NB4 (cell line): Measurements from ENCODE around the gene CCT5.

ENCODE experiments used
- DNase-seq: peaks from one replicate; pipeline ENCODE4 v3.0.0; 2010; ENCODE audit warnings: low read depth
- H3K4me3 ChIP-seq: one replicate; pipeline ENCODE4 v1.5.1; 2011; ENCODE audit warnings: mild to moderate bottlenecking, low read depth, low read length, moderate library complexity
- MYC ChIP-seq: IDR thresholded peaks from 2 replicates; pipeline ENCODE4 v1.6.1; 2011; ENCODE audit warnings: low read depth, low read length
- POLR2A ChIP-seq: IDR thresholded peaks from 2 replicates; pipeline ENCODE4 v1.6.1; 2011; ENCODE audit warnings: mild to moderate bottlenecking; ENCODE audit not compliant: insufficient read length; ENCODE audit errors: extremely low read depth
- TF ChIP-seq, protein P1 (sequence below): IDR thresholded peaks from one replicate; pipeline ENCODE4 v1.5.1; 2012; ENCODE audit warnings: low read depth, low read length
- TF ChIP-seq, protein P2 (sequence below): IDR thresholded peaks from 2 replicates; pipeline ENCODE4 v1.6.1; 2011; ENCODE audit warnings: low read depth, low read length

The CCT5 gene

GRCh38 chr5:10289353-10289752 lies 39.3 kb downstream of the CCT5 start:
- TF ChIP-seq, protein P1, sequence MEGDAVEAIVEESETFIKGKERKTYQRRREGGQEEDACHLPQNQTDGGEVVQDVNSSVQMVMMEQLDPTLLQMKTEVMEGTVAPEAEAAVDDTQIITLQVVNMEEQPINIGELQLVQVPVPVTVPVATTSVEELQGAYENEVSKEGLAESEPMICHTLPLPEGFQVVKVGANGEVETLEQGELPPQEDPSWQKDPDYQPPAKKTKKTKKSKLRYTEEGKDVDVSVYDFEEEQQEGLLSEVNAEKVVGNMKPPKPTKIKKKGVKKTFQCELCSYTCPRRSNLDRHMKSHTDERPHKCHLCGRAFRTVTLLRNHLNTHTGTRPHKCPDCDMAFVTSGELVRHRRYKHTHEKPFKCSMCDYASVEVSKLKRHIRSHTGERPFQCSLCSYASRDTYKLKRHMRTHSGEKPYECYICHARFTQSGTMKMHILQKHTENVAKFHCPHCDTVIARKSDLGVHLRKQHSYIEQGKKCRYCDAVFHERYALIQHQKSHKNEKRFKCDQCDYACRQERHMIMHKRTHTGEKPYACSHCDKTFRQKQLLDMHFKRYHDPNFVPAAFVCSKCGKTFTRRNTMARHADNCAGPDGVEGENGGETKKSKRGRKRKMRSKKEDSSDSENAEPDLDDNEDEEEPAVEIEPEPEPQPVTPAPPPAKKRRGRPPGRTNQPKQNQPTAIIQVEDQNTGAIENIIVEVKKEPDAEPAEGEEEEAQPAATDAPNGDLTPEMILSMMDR: no peak
- TF ChIP-seq POLR2A (no peak), MYC (no peak)
- TF ChIP-seq, protein P2, sequence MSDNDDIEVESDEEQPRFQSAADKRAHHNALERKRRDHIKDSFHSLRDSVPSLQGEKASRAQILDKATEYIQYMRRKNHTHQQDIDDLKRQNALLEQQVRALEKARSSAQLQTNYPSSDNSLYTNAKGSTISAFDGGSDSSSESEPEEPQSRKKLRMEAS: no peak
- no peak overlapping the region for H3K4me3 ChIP-seq
- no peak for DNase-seq

DNA sequence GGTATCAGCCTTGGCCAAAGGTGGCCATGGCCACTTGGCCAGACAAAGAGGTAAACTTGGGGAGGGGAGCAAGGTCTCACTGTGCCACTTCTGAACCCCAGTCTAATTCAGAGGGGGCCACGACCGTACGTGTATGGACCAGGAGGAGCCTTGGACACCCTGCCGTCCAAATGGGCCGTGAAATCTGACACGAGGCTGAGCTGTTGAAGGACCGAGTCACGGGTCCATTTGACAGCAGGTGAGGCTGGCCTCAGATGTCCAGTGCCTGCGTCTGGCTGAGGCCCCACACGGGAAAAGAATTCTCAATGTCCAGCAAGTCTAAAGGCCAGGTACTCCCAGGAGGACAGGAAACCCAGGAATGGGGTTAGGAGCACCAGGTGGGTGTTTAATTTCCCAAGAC lies 39.9 kb downstream of the CCT5 start:
- H3K4me3 ChIP-seq: no peak overlapping the region
- no peak for DNase-seq
- TF ChIP-seq MYC: no peak
- TF ChIP-seq, protein P2: no peak
- TF ChIP-seq POLR2A: no peak
- TF ChIP-seq, protein P1: no peak

DNA sequence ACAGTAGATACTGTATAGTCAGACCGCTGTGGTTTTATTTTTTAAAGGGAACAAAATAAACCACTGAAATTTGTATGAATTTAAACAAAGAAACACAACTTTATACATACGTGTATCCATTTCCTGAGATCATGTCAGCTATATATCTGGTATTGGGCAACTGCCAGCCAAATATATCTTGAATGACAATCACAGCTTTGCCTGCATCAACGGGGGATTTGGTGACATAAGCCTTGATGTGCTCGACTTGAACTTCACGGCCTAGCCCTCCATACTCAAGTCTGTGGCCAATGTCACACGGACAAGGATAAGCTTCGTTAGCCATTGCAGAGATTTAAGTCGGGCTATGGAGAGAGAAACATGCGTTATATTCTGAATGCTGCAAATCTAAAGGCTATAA lies 40.4 kb downstream of the CCT5 start:
- H3K4me3 ChIP-seq: no peak overlapping the region
- DNase-seq: no peak
- TF ChIP-seq MYC (no peak), POLR2A (no peak)
- TF ChIP-seq, protein P2: no peak
- TF ChIP-seq, protein P1: no peak

GRCh38 chr5:10291692-10292339 lies 41.7 kb downstream of the CCT5 start:
- DNase-seq: no peak
- no peak overlapping the region for H3K4me3 ChIP-seq
- TF ChIP-seq, protein P1: no peak
- TF ChIP-seq POLR2A (no peak), MYC (no peak)
- TF ChIP-seq, protein P2: no peak

DNA sequence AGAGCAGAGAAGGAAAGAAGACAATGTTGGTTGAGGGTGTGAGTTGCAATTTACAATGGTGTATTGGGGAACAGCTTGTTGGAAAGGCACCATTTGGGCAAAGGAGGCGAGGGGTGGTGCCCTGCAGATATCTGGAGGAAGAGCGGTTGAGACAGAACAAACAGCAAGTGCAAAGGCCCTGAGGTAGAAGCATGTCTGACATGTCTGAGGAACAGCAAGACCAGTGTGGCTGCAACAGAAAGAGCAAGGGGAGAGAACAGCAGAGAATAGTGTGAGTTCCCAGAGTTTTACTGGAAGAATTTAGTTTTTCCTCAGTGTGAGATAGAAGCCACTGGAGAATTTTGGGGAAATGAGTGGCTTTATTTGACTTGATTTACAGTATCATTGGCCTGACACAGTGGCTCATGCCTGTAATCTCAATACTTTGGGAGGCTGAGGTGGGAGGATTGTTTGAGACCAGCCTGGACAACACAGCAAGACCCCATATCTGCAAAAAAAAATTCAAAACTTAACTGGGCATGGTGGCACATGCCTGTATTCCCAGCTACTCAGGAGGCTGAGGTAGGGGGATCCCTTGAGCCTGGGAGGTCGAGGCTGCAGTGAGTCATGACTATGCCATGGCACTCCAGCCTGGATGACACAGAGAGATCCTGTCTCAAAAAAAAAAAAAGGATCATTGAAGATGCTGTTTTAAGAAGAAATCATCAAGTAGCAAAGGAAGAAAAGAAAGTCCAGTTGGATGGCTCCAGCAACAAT lies 44.0 kb downstream of the CCT5 start:
- no peak overlapping the region for H3K4me3 ChIP-seq
- TF ChIP-seq, protein P1: no peak
- TF ChIP-seq POLR2A (no peak), MYC (no peak)
- TF ChIP-seq, protein P2: no peak
- DNase-seq: no peak
